Measurements from ENCODE around the gene CD209.

DNA sequence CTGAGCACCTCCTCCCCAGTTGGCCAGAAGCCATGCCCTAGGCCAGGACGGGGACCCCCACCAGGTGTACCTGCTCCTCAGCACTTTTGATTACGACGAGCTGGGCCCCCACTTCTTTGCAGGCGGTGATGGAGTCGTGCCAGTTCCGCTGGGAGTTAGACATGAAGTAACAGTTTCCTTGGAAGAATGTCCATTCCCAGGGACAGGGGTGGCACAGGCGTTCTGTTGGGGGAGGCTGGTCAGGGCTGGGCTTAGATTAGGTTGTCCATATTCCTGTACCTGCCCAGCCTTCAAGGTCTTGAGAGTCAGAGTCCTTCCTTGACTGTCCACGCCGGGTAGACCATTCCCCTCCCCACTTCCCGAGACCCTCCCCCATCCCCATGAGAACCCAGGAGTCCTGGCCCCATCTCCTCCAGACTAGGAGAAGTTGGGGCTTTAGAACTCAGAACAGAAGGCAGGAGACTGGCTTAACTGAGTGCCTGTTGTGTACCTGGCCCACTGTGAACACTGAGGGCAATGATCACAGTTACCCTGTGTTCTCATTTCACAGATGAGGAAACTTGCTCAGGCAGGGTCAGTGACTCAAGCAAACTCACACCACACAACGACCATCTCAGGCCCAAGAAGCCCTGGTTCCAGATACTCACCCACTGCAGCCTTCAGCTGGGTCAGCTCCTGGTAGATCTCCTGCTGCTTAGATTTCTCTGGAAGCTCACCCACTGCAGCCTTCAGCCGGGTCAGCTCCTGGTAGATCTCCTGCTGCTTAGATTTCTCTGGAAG, 2.3 kb downstream of the CD209 start:
- TF ChIP-seq, protein P1, sequence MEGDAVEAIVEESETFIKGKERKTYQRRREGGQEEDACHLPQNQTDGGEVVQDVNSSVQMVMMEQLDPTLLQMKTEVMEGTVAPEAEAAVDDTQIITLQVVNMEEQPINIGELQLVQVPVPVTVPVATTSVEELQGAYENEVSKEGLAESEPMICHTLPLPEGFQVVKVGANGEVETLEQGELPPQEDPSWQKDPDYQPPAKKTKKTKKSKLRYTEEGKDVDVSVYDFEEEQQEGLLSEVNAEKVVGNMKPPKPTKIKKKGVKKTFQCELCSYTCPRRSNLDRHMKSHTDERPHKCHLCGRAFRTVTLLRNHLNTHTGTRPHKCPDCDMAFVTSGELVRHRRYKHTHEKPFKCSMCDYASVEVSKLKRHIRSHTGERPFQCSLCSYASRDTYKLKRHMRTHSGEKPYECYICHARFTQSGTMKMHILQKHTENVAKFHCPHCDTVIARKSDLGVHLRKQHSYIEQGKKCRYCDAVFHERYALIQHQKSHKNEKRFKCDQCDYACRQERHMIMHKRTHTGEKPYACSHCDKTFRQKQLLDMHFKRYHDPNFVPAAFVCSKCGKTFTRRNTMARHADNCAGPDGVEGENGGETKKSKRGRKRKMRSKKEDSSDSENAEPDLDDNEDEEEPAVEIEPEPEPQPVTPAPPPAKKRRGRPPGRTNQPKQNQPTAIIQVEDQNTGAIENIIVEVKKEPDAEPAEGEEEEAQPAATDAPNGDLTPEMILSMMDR (IDR thresholded peaks at IDR 0.05) = no peak
- TF ChIP-seq POLR2AphosphoS5 (IDR thresholded peaks at IDR 0.05; ENCODE audit: low read depth, low read length) (no peak), SIN3A (IDR thresholded peaks at IDR 0.05; ENCODE audit: borderline replicate concordance, insufficient read depth, low read depth, low read length) (no peak)
- TF ChIP-seq, protein P2, sequence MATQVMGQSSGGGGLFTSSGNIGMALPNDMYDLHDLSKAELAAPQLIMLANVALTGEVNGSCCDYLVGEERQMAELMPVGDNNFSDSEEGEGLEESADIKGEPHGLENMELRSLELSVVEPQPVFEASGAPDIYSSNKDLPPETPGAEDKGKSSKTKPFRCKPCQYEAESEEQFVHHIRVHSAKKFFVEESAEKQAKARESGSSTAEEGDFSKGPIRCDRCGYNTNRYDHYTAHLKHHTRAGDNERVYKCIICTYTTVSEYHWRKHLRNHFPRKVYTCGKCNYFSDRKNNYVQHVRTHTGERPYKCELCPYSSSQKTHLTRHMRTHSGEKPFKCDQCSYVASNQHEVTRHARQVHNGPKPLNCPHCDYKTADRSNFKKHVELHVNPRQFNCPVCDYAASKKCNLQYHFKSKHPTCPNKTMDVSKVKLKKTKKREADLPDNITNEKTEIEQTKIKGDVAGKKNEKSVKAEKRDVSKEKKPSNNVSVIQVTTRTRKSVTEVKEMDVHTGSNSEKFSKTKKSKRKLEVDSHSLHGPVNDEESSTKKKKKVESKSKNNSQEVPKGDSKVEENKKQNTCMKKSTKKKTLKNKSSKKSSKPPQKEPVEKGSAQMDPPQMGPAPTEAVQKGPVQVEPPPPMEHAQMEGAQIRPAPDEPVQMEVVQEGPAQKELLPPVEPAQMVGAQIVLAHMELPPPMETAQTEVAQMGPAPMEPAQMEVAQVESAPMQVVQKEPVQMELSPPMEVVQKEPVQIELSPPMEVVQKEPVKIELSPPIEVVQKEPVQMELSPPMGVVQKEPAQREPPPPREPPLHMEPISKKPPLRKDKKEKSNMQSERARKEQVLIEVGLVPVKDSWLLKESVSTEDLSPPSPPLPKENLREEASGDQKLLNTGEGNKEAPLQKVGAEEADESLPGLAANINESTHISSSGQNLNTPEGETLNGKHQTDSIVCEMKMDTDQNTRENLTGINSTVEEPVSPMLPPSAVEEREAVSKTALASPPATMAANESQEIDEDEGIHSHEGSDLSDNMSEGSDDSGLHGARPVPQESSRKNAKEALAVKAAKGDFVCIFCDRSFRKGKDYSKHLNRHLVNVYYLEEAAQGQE (IDR thresholded peaks at IDR 0.05; ENCODE audit: insufficient read depth in 1 of 2, low read depth in 2 of 2, low read length in 1 of 2) = no peak

All from Panc1 (cell line).